HEK293T (cell line): ENCODE measurements around the gene ATP1A2.

Experiments
- ARNT ChIP-seq: fragments of 450-650 bp; IDR thresholded peaks from 2 replicates; pipeline ENCODE4 v1.6.1; 2017; ENCODE audit warnings: mild to moderate bottlenecking
- CTBP1 ChIP-seq: fragments of 450-650 bp; IDR thresholded peaks from 2 replicates; pipeline ENCODE4 v1.6.1; 2016; ENCODE audit warnings: borderline replicate concordance
- ELF4 ChIP-seq: fragments of 450-650 bp; IDR thresholded peaks from 2 replicates; pipeline ENCODE4 v1.6.1; 2017; ENCODE audit warnings: antibody characterized with exemption
- FOXA1 ChIP-seq: fragments of 450-650 bp; IDR thresholded peaks from 2 replicates; pipeline ENCODE4 v1.6.1; 2016; ENCODE audit warnings: mild to moderate bottlenecking
- FOXK2 ChIP-seq: fragments of 450-650 bp; IDR thresholded peaks from 2 replicates; pipeline ENCODE4 v1.6.1; 2016; ENCODE audit warnings: mild to moderate bottlenecking
- NFRKB ChIP-seq: fragments of 450-650 bp; IDR thresholded peaks from 2 replicates; pipeline ENCODE4 v1.6.1; 2016; ENCODE audit warnings: mild to moderate bottlenecking, moderate library complexity
- SP1 ChIP-seq: fragments of 450-650 bp; IDR thresholded peaks from 2 replicates; pipeline ENCODE4 v1.6.1; 2017
- SUZ12 ChIP-seq: fragments of 450-650 bp; IDR thresholded peaks from 2 replicates; pipeline ENCODE4 v1.6.1; 2016; ENCODE audit warnings: mild to moderate bottlenecking
- TARDBP ChIP-seq: fragments of 450-650 bp; IDR thresholded peaks from 2 replicates; pipeline ENCODE4 v1.6.1; 2016

DNA sequence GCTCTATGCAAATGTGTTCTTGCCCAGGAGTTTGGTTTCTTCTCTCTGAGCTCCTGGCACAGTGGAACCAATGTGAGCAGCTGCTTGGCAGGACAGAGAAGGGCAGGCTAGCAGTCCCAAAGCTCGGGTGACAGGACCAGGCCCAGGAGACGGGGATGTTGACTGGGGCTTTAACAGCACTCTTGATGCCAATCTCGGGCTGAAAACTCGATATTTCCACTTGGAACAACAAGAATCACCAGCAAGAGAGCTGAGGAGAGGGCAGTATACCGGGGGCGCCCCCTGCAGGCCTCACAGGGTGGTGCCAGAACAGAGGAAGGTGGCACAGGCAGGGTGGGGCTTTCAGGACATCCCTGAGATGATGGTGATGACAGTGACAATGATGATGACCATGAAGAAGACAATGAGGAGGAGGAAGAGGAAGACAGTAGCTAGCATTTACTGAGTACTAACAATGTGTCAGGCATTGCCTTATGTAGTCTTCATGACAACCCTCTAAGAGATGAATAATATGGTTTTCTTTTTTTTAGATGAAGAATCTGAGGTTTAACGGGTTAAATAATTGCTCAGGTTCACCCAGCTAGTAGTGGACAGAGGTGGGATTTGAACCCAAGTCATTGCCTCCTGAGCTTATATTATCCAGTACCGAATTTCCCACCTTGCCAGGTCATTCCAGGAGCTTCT lies 36.9 kb upstream of the ATP1A2 start:
- TF ChIP-seq SP1, result no peak
- TF ChIP-seq ELF4, result no peak
- no peak for TF ChIP-seq FOXK2
- TF ChIP-seq ARNT, result no peak
- no peak for TF ChIP-seq NFRKB
- TF ChIP-seq CTBP1, result no peak
- TF ChIP-seq SUZ12, result no peak
- no peak for TF ChIP-seq FOXA1
- TF ChIP-seq TARDBP, result no peak
